Heart left ventricle (tissue), 16 donors: ENCODE results near the gene C1QBP. TPM values are rescaled to one million over a fixed set of nuclear protein-coding genes. Genes with fewer than 3 reads are reported as not detected.

Experiments
- ATAC-seq, 4 donors: fragments of 200-7000 bp; cut with Tn5 transposase; one replicate each; pipeline ENCODE4 v1.9.1; 2020 to 2022; ENCODE audit warnings: moderate library complexity in 4 of 4, mild to moderate bottlenecking in 3 of 4, moderate number of reproducible peaks in 1 of 4
- DNase-seq, 5 donors: peaks; one replicate each; pipeline ENCODE4 v3.0.0-alpha.2; 2020
- H3K27ac ChIP-seq, 12 donors: fragments of 200-600 bp; sonication (generic) in 4 of 12; one replicate each; pipeline versions ENCODE4 v1.5.0 to v1.8.0; 2016 to 2022; ENCODE audit warnings: mild to moderate bottlenecking in 2 of 12
- H3K27me3 ChIP-seq, 9 donors: fragments of 200-600 bp; sonication (generic) in 2 of 9; one replicate each; pipeline versions ENCODE4 v1.5.1 to v1.8.0; 2016 to 2022; ENCODE audit warnings: mild to moderate bottlenecking in 3 of 9
- H3K36me3 ChIP-seq, 9 donors: fragments of 200-600 bp; sonication (generic) in 2 of 9; one replicate each; pipeline versions ENCODE4 v1.5.0 to v1.8.0; 2018 to 2022; ENCODE audit warnings: mild to moderate bottlenecking in 2 of 9
- H3K4me1 ChIP-seq, 12 donors: fragments of 200-600 bp; sonication (generic) in 4 of 12; one replicate each; pipeline versions ENCODE4 v1.5.0 to v1.8.0; 2016 to 2022; ENCODE audit warnings: mild to moderate bottlenecking in 3 of 12
- H3K4me3 ChIP-seq, 12 donors: fragments of 200-600 bp; sonication (generic) in 4 of 12; one replicate each; pipeline versions ENCODE4 v1.5.0 to v1.8.0; 2017 to 2022; ENCODE audit warnings: mild to moderate bottlenecking in 9 of 12, moderate library complexity in 4 of 12
- H3K9me3 ChIP-seq, 12 donors: fragments of 200-600 bp; sonication (generic) in 4 of 12; one replicate each; pipeline versions ENCODE4 v1.5.0 to v1.8.0; 2016 to 2022; ENCODE audit warnings: mild to moderate bottlenecking in 1 of 12
- POLR2A ChIP-seq, 2 donors: fragments of 450-650 bp; IDR thresholded peaks; one replicate each; pipeline ENCODE4 v1.6.1; 2017; ENCODE audit warnings: antibody characterized with exemption in 2 of 2, mild to moderate bottlenecking in 2 of 2, moderate library complexity in 2 of 2
- WGBS, 4 donors: extraction: QIAGEN DNeasy Blood & Tissue Kit in 2 of 4; methylation state at CpG; one replicate each; pipeline versions ENCODE4 v1.1.5 to v1.1.7; 2013 to 2018; 5-methylcytosine and 5-hydroxymethylcytosine counted together
- intact Hi-C, 10 donors: fragments of 100-400 bp; cut with DNase I; formaldehyde crosslinking; loops; one replicate each; pipeline versions ENCODE4 v1.11.1 to v1.14.2; 2022
- polyA plus RNA-seq, 2 donors: library from polyadenylated mRNA; stranded (reverse); fragments of 200-250 nt; gene quantifications; one replicate each; pipeline ENCODE4 v1.2.3, GENCODE V29; 2013
- total RNA-seq, 9 donors: library from RNA; depleted of rRNA in 2 of 9; stranded (reverse); fragments of >200 nt in 2 of 9; fragmentation: NEBNext Ultra II Directional in 3 of 9; extraction: Animal tissue kit (Norgen Biotek cat#: 25700) in 3 of 9; gene quantifications; one replicate each; pipeline versions ENCODE4 v1.1.0 to v1.2.4, GENCODE V29; 2016 to 2023
- TF ChIP-seq, protein P1 (sequence below), 12 donors: fragments of 200-600 bp; sonication (generic) in 4 of 12; IDR thresholded peaks; one replicate each; pipeline versions ENCODE4 v1.5.0 to v1.8.0; 2018 to 2022; ENCODE audit warnings: antibody characterized with exemption in 12 of 12, mild to moderate bottlenecking in 5 of 12
- donor health status: ischemic (EF 13 %, LVEDD 7.1; RV severe dilation, severe dysfunction).
- donor health status: healthy with polysubstance abuse.
- donor health status: DM: no; HTN: yes; CAD: no.
- donor health status: DM: no; HTN: no; CAD: no.
- donor health status: ischemic (EF 25% LVEDD 6.9; RV normal size, moderate dysfunction).
- donor health status: ischemic (EF 25% LVEDD 5.7; RV mildly dilated, moderate dysfunction).
- donor health status: healthy.
- donor health status: DM: yes; HTN: yes; CAD: no.
- donor health status: ischemic (EF 35%, LVEDD 5.7; RV mildly dilated, moderate dysfunction).
- donor health status: nonischemic (EF 11% LVEDD 7.7; RV severe dilation, severe dysfunction).
- donor health status: DM: yes; HTN: yes; CAD: no.
- donor health status: PGD.
- donor health status: ischemic (EF 29% LVEDD 5.4; RV normal size, mild dysfunction).
- donor health status: nonischemic (EF 23%, LVEDD 6.1; RV moderate dilation, normal function).

The C1QBP gene
- total and polyA plus RNA-seq, 11 donors, result 108 to 173 (median 127) TPM

DNA sequence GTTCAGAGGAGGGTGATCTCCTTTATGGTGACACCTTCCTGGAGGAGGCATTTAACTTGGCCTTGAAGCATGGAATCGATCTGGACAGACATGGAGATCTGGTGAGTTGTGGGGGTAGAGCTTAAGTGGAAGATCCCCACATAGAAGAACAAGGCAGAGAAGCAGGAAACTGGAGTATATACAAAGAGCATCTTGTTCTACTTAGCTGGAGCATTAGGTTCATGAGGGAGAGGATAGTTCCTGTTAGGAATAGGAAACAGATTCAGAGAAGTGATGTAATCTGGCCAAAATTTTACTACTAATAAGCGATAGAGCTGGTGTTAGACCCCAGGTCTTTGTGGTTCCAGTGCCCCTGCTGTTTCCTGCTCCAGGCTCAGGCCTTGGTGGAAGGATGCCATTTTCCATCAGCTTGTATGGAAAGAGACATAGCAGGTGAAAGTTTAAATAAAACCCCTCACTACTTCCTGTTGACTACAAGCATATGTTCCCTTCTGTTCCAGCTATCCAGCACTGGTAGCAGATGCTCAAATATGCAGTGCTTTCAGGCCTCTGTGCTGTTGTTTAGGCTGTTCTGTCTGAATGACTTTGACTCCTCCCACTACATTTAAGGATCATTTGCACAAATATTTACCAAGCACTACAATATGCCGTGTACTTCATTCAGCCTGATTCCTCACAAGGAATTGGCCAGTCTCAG, 9.6 kb downstream of the C1QBP start:
- WGBS, 4 donors, result 88 to 97% (median 90%) methylated on average over 3 of the region's 3 CpGs
- Histone ChIP-seq H3K9me3 (no peaks in the 10 kb centered on the region), H3K36me3 (peaks cover 0 to 100% (median 99%) of the 10 kb centered on the region in 9 donors), H3K27ac (no peak overlapping the region), H3K4me1 (peaks cover 0 to 9% (median 0%) of the 10 kb centered on the region in 12 donors), H3K4me3 (no peak overlapping the region), H3K27me3 (no peaks in the 10 kb centered on the region)
- no peak for TF ChIP-seq POLR2A (IDR thresholded peaks at IDR 0.05)
- TF ChIP-seq, protein P1, sequence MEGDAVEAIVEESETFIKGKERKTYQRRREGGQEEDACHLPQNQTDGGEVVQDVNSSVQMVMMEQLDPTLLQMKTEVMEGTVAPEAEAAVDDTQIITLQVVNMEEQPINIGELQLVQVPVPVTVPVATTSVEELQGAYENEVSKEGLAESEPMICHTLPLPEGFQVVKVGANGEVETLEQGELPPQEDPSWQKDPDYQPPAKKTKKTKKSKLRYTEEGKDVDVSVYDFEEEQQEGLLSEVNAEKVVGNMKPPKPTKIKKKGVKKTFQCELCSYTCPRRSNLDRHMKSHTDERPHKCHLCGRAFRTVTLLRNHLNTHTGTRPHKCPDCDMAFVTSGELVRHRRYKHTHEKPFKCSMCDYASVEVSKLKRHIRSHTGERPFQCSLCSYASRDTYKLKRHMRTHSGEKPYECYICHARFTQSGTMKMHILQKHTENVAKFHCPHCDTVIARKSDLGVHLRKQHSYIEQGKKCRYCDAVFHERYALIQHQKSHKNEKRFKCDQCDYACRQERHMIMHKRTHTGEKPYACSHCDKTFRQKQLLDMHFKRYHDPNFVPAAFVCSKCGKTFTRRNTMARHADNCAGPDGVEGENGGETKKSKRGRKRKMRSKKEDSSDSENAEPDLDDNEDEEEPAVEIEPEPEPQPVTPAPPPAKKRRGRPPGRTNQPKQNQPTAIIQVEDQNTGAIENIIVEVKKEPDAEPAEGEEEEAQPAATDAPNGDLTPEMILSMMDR (IDR thresholded peaks at IDR 0.05), result no peak
- DNase-seq (no peak), ATAC-seq (no peak)
- intact Hi-C loops, result no loop called here

DNA sequence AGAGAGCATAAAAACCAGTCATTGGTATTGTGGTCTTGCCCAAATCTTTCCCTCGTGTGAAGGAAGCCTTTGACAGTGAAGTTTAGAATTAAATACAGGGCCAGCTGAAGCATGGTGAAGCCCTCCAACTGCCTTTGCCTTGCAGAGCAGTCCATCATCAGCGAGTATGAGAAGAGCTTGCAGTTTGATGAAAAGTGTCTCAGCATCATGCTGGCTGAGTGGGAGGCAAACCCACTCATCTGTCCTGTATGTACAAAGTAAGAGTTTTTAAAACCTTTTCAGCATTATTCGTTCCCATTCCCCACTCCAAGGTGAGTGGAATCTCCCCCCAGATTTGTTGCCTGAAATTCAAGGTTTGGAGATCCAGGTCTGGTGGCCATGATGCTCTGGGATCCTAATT, 13.1 kb downstream of the C1QBP start:
- 75 to 94% (median 80%) methylated on average over 3 of the region's 3 CpGs for WGBS, 4 donors
- TF ChIP-seq, protein P1 (IDR thresholded peaks at IDR 0.05), result no peak
- no peak for TF ChIP-seq POLR2A (IDR thresholded peaks at IDR 0.05)
- DNase-seq (no peak), ATAC-seq (no peak)
- no peaks in the 10 kb centered on the region for H3K27me3 ChIP-seq
- intact Hi-C loops, result no loop called here
- peaks cover 0 to 15% (median 7%) of the 10 kb centered on the region in 12 donors for H3K4me1 ChIP-seq
- no peak overlapping the region for H3K4me3 ChIP-seq
- H3K9me3 ChIP-seq, result no peaks in the 10 kb centered on the region
- peaks cover 0 to 98% (median 94%) of the 10 kb centered on the region in 9 donors for H3K36me3 ChIP-seq
- H3K27ac ChIP-seq, result no peak overlapping the region

DNA sequence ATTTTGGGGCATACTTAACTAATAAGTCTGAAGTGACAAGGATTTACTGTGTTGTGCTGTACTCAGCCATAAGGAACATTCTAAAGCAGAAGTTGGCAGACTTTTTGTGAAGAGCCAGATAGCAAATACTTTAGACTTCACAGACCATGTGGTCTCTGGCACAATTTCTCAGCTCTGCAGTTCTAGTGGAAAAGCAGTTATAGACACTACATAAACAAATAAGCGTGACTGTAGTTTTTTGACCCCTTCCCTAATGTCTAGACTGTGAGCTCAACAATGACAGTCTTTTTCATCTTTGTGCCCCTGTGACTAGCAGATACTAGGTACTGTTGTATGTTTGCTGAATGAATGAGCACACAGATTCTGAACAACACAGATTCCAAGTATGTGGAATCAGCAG, 14.0 kb downstream of the C1QBP start:
- ATAC-seq (no peak), DNase-seq (no peak)
- no peaks in the 10 kb centered on the region for H3K27me3 ChIP-seq
- H3K36me3 ChIP-seq, result peaks cover 0 to 88% (median 85%) of the 10 kb centered on the region in 9 donors
- no peaks in the 10 kb centered on the region for H3K9me3 ChIP-seq
- H3K4me3 ChIP-seq, result no peak overlapping the region
- intact Hi-C loops, result no loop called here
- no peak for TF ChIP-seq POLR2A (IDR thresholded peaks at IDR 0.05)
- TF ChIP-seq, protein P1 (IDR thresholded peaks at IDR 0.05), result no peak
- WGBS, 4 donors, result 81 to 92% (median 89%) methylated on average over 1 of the region's 1 CpG
- no peak overlapping the region for H3K27ac ChIP-seq
- H3K4me1 ChIP-seq, result peaks cover 0 to 20% (median 11%) of the 10 kb centered on the region in 12 donors

DNA sequence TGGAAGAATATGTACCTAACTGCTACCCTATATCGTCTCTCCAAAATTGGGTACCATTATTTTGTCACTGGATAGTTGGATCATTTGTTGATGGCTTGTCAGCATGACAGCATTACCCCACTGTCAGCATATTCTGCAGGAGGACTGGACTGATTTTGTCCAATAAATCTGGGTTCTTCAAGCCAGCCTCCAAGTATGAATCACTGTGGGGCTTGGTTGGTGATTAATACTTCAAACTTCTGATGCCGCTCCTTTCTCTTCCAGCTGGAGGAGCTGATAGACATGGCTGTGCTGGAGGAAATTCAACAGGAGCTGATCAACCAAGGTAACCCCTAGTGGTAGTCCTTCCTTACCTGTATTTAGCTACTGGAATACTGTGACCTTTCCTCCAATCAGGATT, 16.4 kb downstream of the C1QBP start:
- Histone ChIP-seq H3K4me3 (no peak overlapping the region), H3K27ac (no peak overlapping the region), H3K4me1 (peaks cover 5 to 32% (median 20%) of the 10 kb centered on the region in 12 donors), H3K36me3 (peaks cover 0 to 68% (median 62%) of the 10 kb centered on the region in 9 donors), H3K27me3 (no peaks in the 10 kb centered on the region), H3K9me3 (no peaks in the 10 kb centered on the region)
- ATAC-seq (no peak), DNase-seq (no peak)
- TF ChIP-seq POLR2A (IDR thresholded peaks at IDR 0.05), result no peak
- TF ChIP-seq, protein P1 (IDR thresholded peaks at IDR 0.05), result no peak
- 93 to 100% (median 95%) methylated on average over 2 of the region's 2 CpGs for WGBS, 4 donors
- intact Hi-C loops, result no loop called here
